ENCODE results near the gene HIGD1C. TPM values are rescaled to one million over a fixed set of nuclear protein-coding genes. Genes with fewer than 3 reads are reported as not detected.

Gene HIGD1C
- total RNA-seq, 4 donors from 2014 or later, result not detected

- DNase-seq, result no peak
- Histone ChIP-seq H3K27ac (no peak overlapping the region), H3K9me3 (no peaks in the 10 kb centered on the region), H3K4me1 (peaks cover 11 to 30% (median 23%) of the 10 kb centered on the region in 3 donors), H3K36me3 (peaks cover 0 to 13% (median 0%) of the 10 kb centered on the region in 3 donors), H3K27me3 (no peaks in the 10 kb centered on the region), H3K4me3 (no peak overlapping the region)
- TF ChIP-seq CTCF (IDR thresholded peaks at IDR 0.05) (no peak), POLR2A (IDR thresholded peaks at IDR 0.05) (no peak)
- intact Hi-C loops (cut with DNase I), result loop anchor here (10.0 kb wide), 2 partner anchors 47 to 157 kb away; no protein-coding TSS in a partner anchor
- WGBS, 2 donors, result 53 to 70% methylated on average over 5 to 6 of the region's 6 CpGs
Measured at GRCh38 chr12:50981319-50982239, 29.2 kb downstream of the HIGD1C start.

- Histone ChIP-seq H3K27me3 (no peaks in the 10 kb centered on the region), H3K27ac (peak overlapping the region; percentile 63 to 89 (median 73)), H3K4me3 (no peak overlapping the region), H3K36me3 (peaks cover 0 to 39% (median 4%) of the 10 kb centered on the region in 3 donors), H3K4me1 (peaks cover 11 to 38% (median 23%) of the 10 kb centered on the region in 3 donors), H3K9me3 (no peaks in the 10 kb centered on the region)
- no peak for DNase-seq
- 13 to 28% methylated on average over 2 of the region's 2 CpGs for WGBS, 2 donors
- intact Hi-C loops (cut with DNase I), result loop anchor here (5.0 to 10.0 kb wide), 3 partner anchors 50 to 217 kb away; no protein-coding TSS in a partner anchor
- TF ChIP-seq CTCF (IDR thresholded peaks at IDR 0.05) (no peak), POLR2A (IDR thresholded peaks at IDR 0.05) (no peak)
Measured at GRCh38 chr12:50984586-50985298, 32.4 kb downstream of the HIGD1C start.

- no peaks in the 10 kb centered on the region for H3K27me3 ChIP-seq
- H3K36me3 ChIP-seq, result peaks cover 0 to 39% (median 4%) of the 10 kb centered on the region in 3 donors
- peaks cover 11 to 38% (median 23%) of the 10 kb centered on the region in 3 donors for H3K4me1 ChIP-seq
- no peak for DNase-seq
- intact Hi-C loops (cut with DNase I), result loop anchor here (5.0 to 10.0 kb wide), 3 partner anchors 51 to 218 kb away; no protein-coding TSS in a partner anchor
- no peak overlapping the region for H3K4me3 ChIP-seq
- H3K9me3 ChIP-seq, result no peaks in the 10 kb centered on the region
- peak overlapping the region; percentile 63 to 89 (median 73) for H3K27ac ChIP-seq
- TF ChIP-seq CTCF (IDR thresholded peaks at IDR 0.05), result no peak
- TF ChIP-seq POLR2A (IDR thresholded peaks at IDR 0.05), result no peak
Measured at GRCh38 chr12:50985322-50985721, 33.0 kb downstream of the HIGD1C start.

GRCh38 chr12:50986966-50987737 lies 34.8 kb downstream of the HIGD1C start:
- intact Hi-C loops (cut with DNase I), result loop anchor here (5.0 to 10.0 kb wide), 3 partner anchors 52 to 220 kb away; no protein-coding TSS in a partner anchor
- no peaks in the 10 kb centered on the region for H3K27me3 ChIP-seq
- DNase-seq, result no peak
- no peaks in the 10 kb centered on the region for H3K9me3 ChIP-seq
- 48 to 51% methylated on average over 8 of the region's 8 CpGs for WGBS, 2 donors
- peak overlapping the region in 3 of 4 donors; percentile 40 to 79 (median 67) for H3K27ac ChIP-seq
- H3K4me3 ChIP-seq, result no peak overlapping the region
- H3K4me1 ChIP-seq, result peaks cover 11 to 34% (median 23%) of the 10 kb centered on the region in 3 donors
- H3K36me3 ChIP-seq, result peaks cover 4 to 53% (median 14%) of the 10 kb centered on the region in 3 donors
- peak in 5 of 6 experiments; percentile 39 to 56 (median 47) for TF ChIP-seq CTCF (IDR thresholded peaks at IDR 0.05)
- no peak for TF ChIP-seq POLR2A (IDR thresholded peaks at IDR 0.05)
